Measurements from ENCODE around the gene NUDT7. TPM values are rescaled to one million over a fixed set of nuclear protein-coding genes. Genes with fewer than 3 reads are reported as not detected.

Gene NUDT7
- total RNA-seq, 1 experiment from 2014 or later, result 1.2 TPM

DNA sequence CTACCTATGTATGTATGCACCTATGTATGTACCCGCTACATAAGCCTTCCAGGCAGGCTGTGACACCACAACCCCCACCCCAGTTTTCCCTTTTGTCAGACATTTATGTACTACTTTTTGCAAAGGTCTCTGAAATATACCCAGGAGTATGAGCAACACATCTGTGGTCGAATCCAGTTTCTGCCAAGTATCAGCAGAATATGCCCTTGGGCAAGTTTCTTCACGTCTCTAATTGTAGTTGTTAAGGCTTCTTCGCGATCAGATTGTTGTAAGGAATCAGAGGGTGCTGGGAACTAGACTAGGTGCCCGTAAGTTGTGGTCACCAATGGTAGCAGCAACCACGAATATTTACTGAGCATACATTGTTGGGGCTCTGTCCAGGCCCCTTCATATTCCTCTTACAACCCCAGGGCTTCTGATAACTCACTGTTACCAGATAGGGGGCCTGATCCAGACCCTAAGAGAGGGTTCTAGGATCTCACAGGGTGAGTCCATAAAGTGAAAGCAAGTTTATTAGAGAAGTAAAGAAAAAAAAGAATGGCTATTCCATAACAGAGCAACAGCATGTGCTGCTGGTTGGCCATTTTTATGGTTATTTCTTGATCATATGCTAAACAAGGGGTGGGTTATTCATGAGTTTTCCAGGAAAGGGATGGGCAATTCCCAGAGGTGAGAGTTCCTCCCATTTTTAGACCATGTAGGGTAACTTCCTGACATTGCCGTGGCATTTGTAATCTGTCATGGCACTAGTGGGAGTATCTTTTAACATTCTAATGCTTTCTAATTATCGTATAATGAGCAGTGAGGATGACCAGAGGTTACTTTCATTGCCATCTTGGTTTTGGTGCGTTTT lies 16.6 kb downstream of the NUDT7 start:
- Histone ChIP-seq H3K9me3 (ENCODE audit: low read depth, low read length, poor library complexity, severe bottlenecking) (no peaks in the 10 kb centered on the region), H3K36me3 (ENCODE audit: insufficient read depth, low read length, poor library complexity, severe bottlenecking) (no peaks in the 10 kb centered on the region), H3K27ac (ENCODE audit: low read depth, low read length, poor library complexity, severe bottlenecking) (no peak overlapping the region), H3K4me1 (ENCODE audit: insufficient read depth, low read length, poor library complexity, severe bottlenecking) (no peaks in the 10 kb centered on the region), H3K4me3 (ENCODE audit: low read depth, low read length, poor library complexity, severe bottlenecking) (no peak overlapping the region), H3K27me3 (replicated peaks; ENCODE audit: insufficient read depth, low read depth, low read length, poor library complexity) (no peaks in the 10 kb centered on the region)
- no peak for DNase-seq (ENCODE audit: low spot score)
- ChIA-PET POLR2A (ENCODE audit: low non-redundant PET) (no interaction called here), CTCF (no interaction called here)
- no peak for TF ChIP-seq CTCF (conservative IDR thresholded peaks at IDR 0.05; ENCODE audit: low read depth, low read length)
- no peak for TF ChIP-seq EZH2 (IDR thresholded peaks at IDR 0.05; ENCODE audit: borderline replicate concordance, low read depth, low read length, poor library complexity, severe bottlenecking)
- intact Hi-C loops (cut with micrococcal nuclease; ENCODE audit: unreplicated experiment), result no loop called here
- no TSS peak for BruUV-seq (replicated peaks)

DNA sequence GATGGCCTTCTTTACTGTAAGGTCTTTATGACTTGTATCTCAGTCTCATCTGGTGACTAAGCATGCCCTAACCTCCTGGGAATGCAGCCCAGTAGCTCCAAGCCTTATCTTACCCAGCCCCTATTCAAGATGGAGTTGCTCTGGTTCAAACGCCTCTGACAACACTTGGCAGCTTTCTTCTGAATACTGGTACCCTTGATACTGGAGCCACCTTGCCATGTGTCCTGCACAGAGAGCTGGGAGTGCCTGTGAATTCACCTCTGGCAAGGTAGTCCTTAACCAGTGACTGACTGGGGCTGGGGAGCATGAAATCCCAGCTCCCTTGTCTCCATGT lies 17.2 kb downstream of the NUDT7 start:
- H3K27ac ChIP-seq (ENCODE audit: low read depth, low read length, poor library complexity, severe bottlenecking), result no peak overlapping the region
- no peaks in the 10 kb centered on the region for H3K4me1 ChIP-seq (ENCODE audit: insufficient read depth, low read length, poor library complexity, severe bottlenecking)
- no peaks in the 10 kb centered on the region for H3K27me3 ChIP-seq (replicated peaks; ENCODE audit: insufficient read depth, low read depth, low read length, poor library complexity)
- DNase-seq (ENCODE audit: low spot score), result no peak
- no TSS peak for BruUV-seq (replicated peaks)
- intact Hi-C loops (cut with micrococcal nuclease; ENCODE audit: unreplicated experiment), result no loop called here
- ChIA-PET POLR2A (ENCODE audit: low non-redundant PET) (no interaction called here), CTCF (no interaction called here)
- no peaks in the 10 kb centered on the region for H3K36me3 ChIP-seq (ENCODE audit: insufficient read depth, low read length, poor library complexity, severe bottlenecking)
- H3K9me3 ChIP-seq (ENCODE audit: low read depth, low read length, poor library complexity, severe bottlenecking), result no peaks in the 10 kb centered on the region
- no peak overlapping the region for H3K4me3 ChIP-seq (ENCODE audit: low read depth, low read length, poor library complexity, severe bottlenecking)
- no peak for TF ChIP-seq EZH2 (IDR thresholded peaks at IDR 0.05; ENCODE audit: borderline replicate concordance, low read depth, low read length, poor library complexity, severe bottlenecking)
- TF ChIP-seq CTCF (conservative IDR thresholded peaks at IDR 0.05; ENCODE audit: low read depth, low read length), result no peak

GRCh38 chr16:77744141-77744540 lies 21.8 kb downstream of the NUDT7 start:
- ChIA-PET CTCF (no interaction called here), POLR2A (ENCODE audit: low non-redundant PET) (no interaction called here)
- no peak overlapping the region for H3K27ac ChIP-seq (ENCODE audit: low read depth, low read length, poor library complexity, severe bottlenecking)

More at GRCh38 chr16:77744141-77744540, 21.8 kb downstream of the NUDT7 start:
- Histone ChIP-seq H3K4me1 (ENCODE audit: insufficient read depth, low read length, poor library complexity, severe bottlenecking) (no peaks in the 10 kb centered on the region), H3K27me3 (replicated peaks; ENCODE audit: insufficient read depth, low read depth, low read length, poor library complexity) (no peaks in the 10 kb centered on the region), H3K4me3 (ENCODE audit: low read depth, low read length, poor library complexity, severe bottlenecking) (no peak overlapping the region), H3K36me3 (ENCODE audit: insufficient read depth, low read length, poor library complexity, severe bottlenecking) (no peaks in the 10 kb centered on the region), H3K9me3 (ENCODE audit: low read depth, low read length, poor library complexity, severe bottlenecking) (no peaks in the 10 kb centered on the region)
- BruUV-seq (replicated peaks), result no TSS peak
- TF ChIP-seq EZH2 (IDR thresholded peaks at IDR 0.05; ENCODE audit: borderline replicate concordance, low read depth, low read length, poor library complexity, severe bottlenecking) (no peak), CTCF (conservative IDR thresholded peaks at IDR 0.05; ENCODE audit: low read depth, low read length) (no peak)
- DNase-seq (ENCODE audit: low spot score), result no peak
- intact Hi-C loops (cut with micrococcal nuclease; ENCODE audit: unreplicated experiment), result no loop called here

Measured in A673 (cell line).